ENCODE results near the gene CHMP4B. TPM values are rescaled to one million over a fixed set of nuclear protein-coding genes. Genes with fewer than 3 reads are reported as not detected.

Gene CHMP4B
- total RNA-seq, 6 experiments from 2014 or later, result 81.2 to 94.2 (median 86.1) TPM

GRCh38 chr20:33883164-33883563, 72.0 kb downstream of the CHMP4B start:
- H3K9me3 Mint-ChIP-seq, result peaks cover 21% of the 10 kb centered on the region
- TF ChIP-seq CTCF (IDR thresholded peaks at IDR 0.05), result no peak
- no peak for DNase-seq
- H3K4me1 Mint-ChIP-seq (ENCODE audit: low read depth), result peaks cover 14% of the 10 kb centered on the region; the same call in 1 of the 2 replicates
- peaks cover 11% of the 10 kb centered on the region for H3K36me3 Mint-ChIP-seq (ENCODE audit: low read depth)
- peaks cover 11% of the 10 kb centered on the region for H3K27me3 Mint-ChIP-seq (ENCODE audit: insufficient read depth)
- no peak overlapping the region; the same call in 1 of the 2 replicates for H3K4me3 Mint-ChIP-seq
- H3K27ac Mint-ChIP-seq, result no peak overlapping the region

- H3K9me3 Mint-ChIP-seq, result peaks cover 8% of the 10 kb centered on the region
- peaks cover 14% of the 10 kb centered on the region; the same call in 1 of the 2 replicates for H3K4me1 Mint-ChIP-seq (ENCODE audit: low read depth)
- peaks cover 13% of the 10 kb centered on the region for H3K27me3 Mint-ChIP-seq (ENCODE audit: insufficient read depth)
- TF ChIP-seq CTCF (IDR thresholded peaks at IDR 0.05), result no peak
- H3K27ac Mint-ChIP-seq, result no peak overlapping the region
- H3K36me3 Mint-ChIP-seq (ENCODE audit: low read depth), result 0 out of 2 replicates have a peak, but pooled peaks cover 4% of the 10 kb centered on the region
- DNase-seq, result no peak
- H3K4me3 Mint-ChIP-seq, result no peak overlapping the region
Observed at GRCh38 chr20:33884633-33885032, 73.5 kb downstream of the CHMP4B start.

- peaks cover 12% of the 10 kb centered on the region for H3K9me3 Mint-ChIP-seq
- H3K4me3 Mint-ChIP-seq, result no peak overlapping the region
- DNase-seq, result no peak
- H3K4me1 Mint-ChIP-seq (ENCODE audit: low read depth), result peaks cover 42% of the 10 kb centered on the region
- H3K27ac Mint-ChIP-seq, result no peak overlapping the region
- TF ChIP-seq CTCF (IDR thresholded peaks at IDR 0.05), result no peak
- peaks cover 9% of the 10 kb centered on the region; the same call in 1 of the 2 replicates for H3K36me3 Mint-ChIP-seq (ENCODE audit: low read depth)
- H3K27me3 Mint-ChIP-seq (ENCODE audit: insufficient read depth), result peaks cover 4% of the 10 kb centered on the region
Observed at GRCh38 chr20:33889312-33889711, 78.2 kb downstream of the CHMP4B start.

- H3K27ac Mint-ChIP-seq, result no peak overlapping the region
- peaks cover 4% of the 10 kb centered on the region for H3K27me3 Mint-ChIP-seq (ENCODE audit: insufficient read depth)
- H3K9me3 Mint-ChIP-seq, result peaks cover 12% of the 10 kb centered on the region
- no peak for DNase-seq
- H3K4me3 Mint-ChIP-seq, result no peak overlapping the region
- TF ChIP-seq CTCF (IDR thresholded peaks at IDR 0.05), result no peak
- peaks cover 49% of the 10 kb centered on the region for H3K4me1 Mint-ChIP-seq (ENCODE audit: low read depth)
- peaks cover 9% of the 10 kb centered on the region; the same call in 1 of the 2 replicates for H3K36me3 Mint-ChIP-seq (ENCODE audit: low read depth)
Observed at GRCh38 chr20:33890557-33890956, 79.4 kb downstream of the CHMP4B start.

GRCh38 chr20:33893314-33893713, 82.2 kb downstream of the CHMP4B start:
- H3K4me3 Mint-ChIP-seq, result peak overlapping the region; percentile 38
- peaks cover 70% of the 10 kb centered on the region for H3K4me1 Mint-ChIP-seq (ENCODE audit: low read depth)
- no peak for TF ChIP-seq CTCF (IDR thresholded peaks at IDR 0.05)
- H3K27ac Mint-ChIP-seq, result peak overlapping the region; percentile 90
- H3K36me3 Mint-ChIP-seq (ENCODE audit: low read depth), result peaks cover 9% of the 10 kb centered on the region; the same call in 1 of the 2 replicates
- peaks cover 12% of the 10 kb centered on the region for H3K27me3 Mint-ChIP-seq (ENCODE audit: insufficient read depth)
- H3K9me3 Mint-ChIP-seq, result peaks cover 12% of the 10 kb centered on the region
- DNase-seq, result peak; percentile 85

All from HFFc6 (cell line).